Measurements from ENCODE around the gene MCF2L2. TPM values are rescaled to one million over a fixed set of nuclear protein-coding genes. Genes with fewer than 3 reads are reported as not detected.

Gene MCF2L2
- total RNA-seq, 1 experiment from 2014 or later, result 3.4 TPM

DNA sequence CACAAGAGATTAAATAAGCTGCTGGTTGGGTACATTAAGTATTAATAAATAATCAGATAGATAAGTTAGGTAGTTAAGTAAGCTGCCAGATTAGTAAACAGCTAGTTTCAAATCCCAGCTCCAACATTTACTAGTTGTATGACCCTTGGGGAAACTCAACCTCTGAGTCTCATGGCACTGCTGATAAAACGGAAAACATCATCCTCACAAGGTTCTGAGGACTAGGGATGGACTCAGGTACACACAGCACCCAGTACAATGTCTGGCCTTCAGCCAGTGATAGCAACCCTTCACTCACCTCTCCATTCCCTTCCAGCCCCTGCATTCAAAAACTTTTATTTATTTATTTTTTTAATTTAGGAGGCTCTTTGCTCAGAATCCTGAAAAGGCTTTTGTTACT is 143.1 kb downstream of the MCF2L2 start:
- Mint-ChIP-seq H3K4me1 (ENCODE audit: insufficient read depth, unreplicated experiment) (peaks cover 28% of the 10 kb centered on the region), H3K27ac (ENCODE audit: low read depth, unreplicated experiment) (peak overlapping the region; percentile 91), H3K9me3 (ENCODE audit: unreplicated experiment) (no peaks in the 10 kb centered on the region), H3K4me3 (ENCODE audit: unreplicated experiment) (no peak overlapping the region), H3K27me3 (ENCODE audit: insufficient read depth, unreplicated experiment) (no peaks in the 10 kb centered on the region), H3K36me3 (ENCODE audit: insufficient read depth, unreplicated experiment) (peaks cover 19% of the 10 kb centered on the region)
- DNase-seq (ENCODE audit: unreplicated experiment), result no peak
- POLR2A ChIA-PET, result interaction anchor here (0.8 to 11.4 kb wide), 19 partner anchors 10 to 99 kb away, joined by 3 to 219 read pairs (median 4); partner anchors contain the start of gene B3GNT5
- CTCF ChIA-PET, result interaction anchor here (0.6 to 1.7 kb wide), 6 partner anchors 30 to 101 kb away, joined by 4 to 9 read pairs (median 6); partner anchors contain the start of gene B3GNT5
- intact Hi-C loops (cut with micrococcal nuclease), result loop anchor here (10.0 kb wide), 1 partner anchor 101 kb away; no protein-coding TSS in a partner anchor
- TF ChIP-seq, protein P1, sequence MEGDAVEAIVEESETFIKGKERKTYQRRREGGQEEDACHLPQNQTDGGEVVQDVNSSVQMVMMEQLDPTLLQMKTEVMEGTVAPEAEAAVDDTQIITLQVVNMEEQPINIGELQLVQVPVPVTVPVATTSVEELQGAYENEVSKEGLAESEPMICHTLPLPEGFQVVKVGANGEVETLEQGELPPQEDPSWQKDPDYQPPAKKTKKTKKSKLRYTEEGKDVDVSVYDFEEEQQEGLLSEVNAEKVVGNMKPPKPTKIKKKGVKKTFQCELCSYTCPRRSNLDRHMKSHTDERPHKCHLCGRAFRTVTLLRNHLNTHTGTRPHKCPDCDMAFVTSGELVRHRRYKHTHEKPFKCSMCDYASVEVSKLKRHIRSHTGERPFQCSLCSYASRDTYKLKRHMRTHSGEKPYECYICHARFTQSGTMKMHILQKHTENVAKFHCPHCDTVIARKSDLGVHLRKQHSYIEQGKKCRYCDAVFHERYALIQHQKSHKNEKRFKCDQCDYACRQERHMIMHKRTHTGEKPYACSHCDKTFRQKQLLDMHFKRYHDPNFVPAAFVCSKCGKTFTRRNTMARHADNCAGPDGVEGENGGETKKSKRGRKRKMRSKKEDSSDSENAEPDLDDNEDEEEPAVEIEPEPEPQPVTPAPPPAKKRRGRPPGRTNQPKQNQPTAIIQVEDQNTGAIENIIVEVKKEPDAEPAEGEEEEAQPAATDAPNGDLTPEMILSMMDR (IDR thresholded peaks at IDR 0.05; ENCODE audit: unreplicated experiment), result no peak
- TSS peak; percentile 76 for BruUV-seq (replicated peaks)

DNA sequence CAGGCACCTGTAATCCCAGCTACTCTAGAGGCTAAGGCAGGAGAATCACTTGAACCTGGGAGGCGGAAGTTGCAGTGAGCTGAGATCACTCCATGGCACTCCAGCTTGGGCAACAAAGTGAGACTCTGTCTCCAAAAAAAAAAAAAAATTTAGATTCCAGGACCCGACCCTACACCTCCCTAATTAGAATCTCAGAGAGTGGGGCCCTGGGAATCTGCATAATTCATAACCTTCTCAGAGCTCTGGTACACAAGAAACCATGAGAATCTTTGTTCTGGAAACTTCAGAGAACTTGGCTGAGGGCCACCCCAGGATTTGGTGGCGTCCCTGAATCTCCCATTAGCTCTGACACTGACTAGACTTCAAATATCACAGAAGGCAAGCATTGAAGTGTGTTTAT is 143.8 kb downstream of the MCF2L2 start:
- intact Hi-C loops (cut with micrococcal nuclease), result loop anchor here (10.0 kb wide), 1 partner anchor 100 kb away; no protein-coding TSS in a partner anchor
- Mint-ChIP-seq H3K4me1 (ENCODE audit: insufficient read depth, unreplicated experiment) (peaks cover 28% of the 10 kb centered on the region), H3K9me3 (ENCODE audit: unreplicated experiment) (no peaks in the 10 kb centered on the region), H3K36me3 (ENCODE audit: insufficient read depth, unreplicated experiment) (peaks cover 22% of the 10 kb centered on the region), H3K27ac (ENCODE audit: low read depth, unreplicated experiment) (peak overlapping the region; percentile 91), H3K4me3 (ENCODE audit: unreplicated experiment) (no peak overlapping the region), H3K27me3 (ENCODE audit: insufficient read depth, unreplicated experiment) (no peaks in the 10 kb centered on the region)
- CTCF ChIA-PET, result interaction anchor here (0.6 to 1.7 kb wide), 3 partner anchors 39 to 98 kb away, joined by 4 to 9 read pairs (median 7); no protein-coding TSS in a partner anchor
- no TSS peak for BruUV-seq (replicated peaks)
- no peak for DNase-seq (ENCODE audit: unreplicated experiment)
- TF ChIP-seq, protein P1 (IDR thresholded peaks at IDR 0.05; ENCODE audit: unreplicated experiment), result no peak
- POLR2A ChIA-PET, result interaction anchor here (0.7 to 11.4 kb wide), 15 partner anchors 9 to 99 kb away, joined by 3 to 219 read pairs (median 8); partner anchors contain the start of gene B3GNT5

DNA sequence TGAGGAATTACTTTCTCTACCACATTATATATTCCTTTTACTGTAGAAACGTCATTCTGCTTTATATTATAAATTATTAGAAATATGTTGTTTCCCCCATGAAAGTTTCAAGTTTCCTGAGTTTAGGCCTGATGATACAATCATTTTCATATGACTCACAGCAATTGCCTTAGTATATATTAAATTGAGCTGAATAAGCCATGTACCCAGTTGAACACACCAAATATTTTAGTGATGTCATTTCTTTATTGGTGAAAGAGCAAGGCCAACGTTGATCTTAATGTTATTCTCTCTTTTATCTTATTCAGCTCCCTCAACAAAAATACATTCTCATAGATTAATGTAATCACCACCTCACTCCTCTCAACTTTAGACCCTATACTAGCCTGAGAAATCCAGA is 144.5 kb downstream of the MCF2L2 start:
- BruUV-seq (replicated peaks), result no TSS peak
- Mint-ChIP-seq H3K9me3 (ENCODE audit: unreplicated experiment) (no peaks in the 10 kb centered on the region), H3K27ac (ENCODE audit: low read depth, unreplicated experiment) (peak overlapping the region; percentile 91), H3K4me3 (ENCODE audit: unreplicated experiment) (no peak overlapping the region), H3K4me1 (ENCODE audit: insufficient read depth, unreplicated experiment) (peaks cover 29% of the 10 kb centered on the region), H3K36me3 (ENCODE audit: insufficient read depth, unreplicated experiment) (peaks cover 17% of the 10 kb centered on the region), H3K27me3 (ENCODE audit: insufficient read depth, unreplicated experiment) (no peaks in the 10 kb centered on the region)
- CTCF ChIA-PET, result interaction anchor here (1.1 kb wide), 1 partner anchor 88 kb away, joined by 3 read pairs; no protein-coding TSS in a partner anchor
- no peak for DNase-seq (ENCODE audit: unreplicated experiment)
- TF ChIP-seq, protein P1 (IDR thresholded peaks at IDR 0.05; ENCODE audit: unreplicated experiment), result no peak
- intact Hi-C loops (cut with micrococcal nuclease), result loop anchor here (10.0 kb wide), 1 partner anchor 99 kb away; no protein-coding TSS in a partner anchor
- POLR2A ChIA-PET, result interaction anchor here (1.4 to 11.4 kb wide), 10 partner anchors 8 to 96 kb away, joined by 5 to 219 read pairs (median 18); partner anchors contain the start of gene B3GNT5

DNA sequence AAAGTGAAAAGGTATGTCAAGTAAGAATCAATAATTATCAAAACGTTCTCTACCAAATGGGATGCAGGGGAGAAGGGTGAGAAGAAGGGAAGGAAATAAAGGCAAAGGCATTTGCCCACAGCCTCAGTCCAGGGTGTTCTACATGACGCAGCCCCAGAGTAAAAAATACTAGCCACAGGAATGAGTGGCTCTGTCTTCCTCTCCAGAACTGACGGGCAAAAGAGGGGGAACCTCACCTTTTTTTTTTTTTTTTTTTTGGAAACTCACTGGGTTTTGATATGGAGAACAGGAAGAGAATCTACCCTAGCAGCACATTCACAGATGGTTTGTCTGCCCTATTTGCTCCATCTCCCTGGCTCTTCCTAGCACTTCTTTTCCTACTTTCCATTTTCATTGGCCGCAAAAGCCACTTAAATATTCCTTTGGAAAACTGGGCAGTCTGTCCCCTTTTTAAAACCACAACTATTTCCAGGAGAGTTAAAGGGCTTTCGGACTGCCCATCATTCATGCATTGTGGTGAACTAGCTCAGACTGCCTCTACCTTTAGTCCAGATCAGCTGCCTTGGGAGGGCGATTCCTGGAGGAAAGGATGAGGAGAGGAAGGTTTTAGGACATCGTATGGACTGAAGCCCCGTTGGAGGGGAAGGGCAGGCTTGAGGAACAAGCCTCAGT is 147.2 kb downstream of the MCF2L2 start:
- H3K36me3 Mint-ChIP-seq (ENCODE audit: insufficient read depth, unreplicated experiment), result peaks cover 33% of the 10 kb centered on the region
- no peaks in the 10 kb centered on the region for H3K9me3 Mint-ChIP-seq (ENCODE audit: unreplicated experiment)
- ChIA-PET CTCF (no interaction called here), POLR2A (interaction anchor here (0.6 to 11.4 kb wide), 5 partner anchors 8 to 27 kb away, joined by 3 to 219 read pairs (median 4); partner anchors contain the start of gene B3GNT5)
- H3K27ac Mint-ChIP-seq (ENCODE audit: low read depth, unreplicated experiment), result no peak overlapping the region
- no peaks in the 10 kb centered on the region for H3K27me3 Mint-ChIP-seq (ENCODE audit: insufficient read depth, unreplicated experiment)
- no TSS peak for BruUV-seq (replicated peaks)
- no peak overlapping the region for H3K4me3 Mint-ChIP-seq (ENCODE audit: unreplicated experiment)
- TF ChIP-seq, protein P1 (IDR thresholded peaks at IDR 0.05; ENCODE audit: unreplicated experiment), result no peak
- H3K4me1 Mint-ChIP-seq (ENCODE audit: insufficient read depth, unreplicated experiment), result peaks cover 22% of the 10 kb centered on the region
- DNase-seq (ENCODE audit: unreplicated experiment), result no peak
- intact Hi-C loops (cut with micrococcal nuclease), result loop anchor here (10.0 kb wide), 1 partner anchor 96 kb away; no protein-coding TSS in a partner anchor
